IPS DF 4.7 (cell line): Measurements from ENCODE around the gene GPR18.

Source experiments
- DNase-seq: peaks from one replicate; pipeline ENCODE4 v3.0.0-alpha.2; 2013; ENCODE audit warnings: low spot score; ENCODE audit errors: extremely low read depth

GPR18 gene

DNA sequence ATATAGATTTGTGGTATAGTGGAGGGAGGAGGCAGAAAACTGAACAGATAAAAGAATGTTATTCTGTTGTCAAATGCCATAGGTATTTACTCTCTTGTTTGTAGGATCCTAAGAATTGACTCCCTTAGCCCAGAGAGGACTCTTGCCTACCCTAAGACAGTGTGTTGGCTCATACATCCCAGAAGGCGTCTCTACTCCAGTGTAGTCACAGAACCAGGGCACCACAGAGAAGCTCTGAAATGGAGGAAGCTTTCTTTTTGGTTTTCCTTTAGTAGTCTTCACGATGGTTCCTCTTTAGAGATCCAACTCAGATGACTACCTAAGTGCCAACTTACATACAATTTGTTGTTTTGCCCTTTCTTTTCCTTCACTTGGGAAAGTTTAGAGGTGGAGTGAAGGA, 35.0 kb upstream of the GPR18 start:
- no peak for DNase-seq

DNA sequence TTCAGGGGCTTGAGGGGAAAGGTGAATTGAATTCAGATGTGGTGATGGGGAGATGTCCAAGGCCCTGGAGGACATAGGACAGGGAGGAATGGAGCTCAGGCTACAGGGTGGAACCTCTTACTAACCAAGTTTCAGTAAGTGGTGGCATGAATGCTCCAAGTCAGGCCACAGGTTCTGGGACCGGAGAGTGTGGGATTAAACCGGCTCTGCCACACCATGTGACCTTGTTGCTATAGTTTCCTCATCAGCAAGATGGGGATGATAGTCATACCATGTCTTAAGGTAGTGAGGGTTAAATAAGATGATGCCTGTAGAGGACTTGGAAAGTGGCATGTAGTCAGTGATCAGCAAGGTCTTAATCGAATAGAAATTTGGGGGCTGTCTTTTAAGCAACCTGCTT, 32.7 kb upstream of the GPR18 start:
- no peak for DNase-seq

DNA sequence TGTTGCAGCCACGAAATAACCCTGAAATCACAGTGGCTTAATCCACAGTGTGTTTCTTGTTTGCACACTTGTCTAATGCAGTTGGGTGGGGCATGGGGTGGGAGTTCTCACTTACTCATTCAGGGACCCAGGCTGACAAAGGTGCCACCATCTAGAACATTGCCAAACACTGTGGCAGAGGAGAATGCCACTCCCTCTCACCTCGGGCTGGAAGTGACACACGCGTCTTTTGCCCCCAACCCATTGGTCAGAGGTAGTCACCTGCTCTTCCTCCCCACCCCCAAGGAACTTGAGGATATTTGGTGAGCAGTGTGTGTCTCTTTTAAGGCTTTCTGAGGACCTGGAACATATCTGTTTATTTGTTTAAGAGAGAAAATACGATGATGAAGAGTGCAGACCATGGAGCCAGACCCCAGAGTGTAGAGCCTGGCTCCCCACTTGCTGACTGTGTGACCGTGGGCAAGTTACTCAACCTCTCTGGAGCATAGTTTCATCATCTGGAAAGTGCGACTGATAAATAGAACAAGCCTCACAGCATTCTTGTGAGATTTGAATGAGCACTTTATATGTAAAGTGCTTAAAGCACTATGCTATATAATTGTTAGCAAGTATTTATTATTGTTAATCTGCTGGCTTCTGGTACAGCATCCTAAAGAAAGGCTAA, 31.6 kb upstream of the GPR18 start:
- DNase-seq, result no peak

DNA sequence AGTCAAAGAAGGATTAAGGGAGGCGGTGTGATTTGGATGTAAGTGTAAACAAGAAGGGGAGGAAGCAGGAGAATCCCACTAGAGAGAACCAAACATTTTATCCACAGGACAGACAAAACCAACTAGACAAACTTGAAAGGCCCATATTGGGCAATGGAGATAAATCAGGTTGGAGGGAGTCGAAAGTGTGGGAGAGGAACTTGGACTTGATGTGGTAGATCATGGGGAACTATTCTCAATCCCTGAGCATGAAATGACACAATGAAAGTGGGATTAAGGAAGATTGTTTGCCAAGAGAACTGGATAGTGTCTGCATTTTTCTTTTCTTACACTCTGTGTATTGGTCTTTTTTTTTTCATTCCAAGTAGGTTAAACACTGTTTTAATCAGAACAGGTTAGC, 31.1 kb upstream of the GPR18 start:
- no peak for DNase-seq

DNA sequence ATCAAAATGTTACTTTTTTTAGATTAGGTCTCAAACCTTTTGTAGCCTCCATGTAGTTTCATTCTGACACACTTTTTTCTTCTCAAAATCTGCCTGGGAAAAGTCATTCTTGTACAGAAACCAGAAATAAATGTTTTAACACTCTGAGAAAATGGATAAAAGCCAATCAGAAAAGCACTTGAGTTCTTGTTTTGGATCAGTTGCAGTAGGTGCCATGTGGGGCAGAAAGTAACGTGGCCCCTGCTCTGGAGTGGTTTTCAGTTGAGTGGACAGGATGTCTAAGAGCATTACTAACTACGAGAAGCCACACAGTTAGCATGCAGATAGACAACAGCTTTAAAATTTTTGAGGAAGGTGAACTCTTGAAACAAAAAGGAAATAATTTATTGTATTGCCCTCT, 29.9 kb upstream of the GPR18 start:
- no peak for DNase-seq

DNA sequence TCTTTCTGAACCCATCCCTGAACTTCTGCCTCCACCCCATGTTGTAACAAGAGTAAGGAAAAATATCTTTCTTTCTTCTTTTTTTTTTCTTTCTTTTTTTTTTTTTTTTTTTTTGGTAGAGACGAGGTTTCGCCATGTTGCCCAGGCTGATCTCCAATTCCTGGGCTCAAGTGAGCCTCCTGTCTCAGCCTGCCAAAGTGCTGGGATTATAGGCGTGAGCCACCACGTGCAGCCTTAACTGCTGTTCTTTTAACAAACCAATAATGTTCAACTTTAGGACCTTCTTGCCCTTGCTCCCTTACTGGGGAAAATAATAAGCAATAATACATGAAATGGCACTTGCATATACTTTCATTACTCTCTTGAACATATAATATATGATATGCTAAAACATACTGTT, 29.4 kb upstream of the GPR18 start:
- no peak for DNase-seq

DNA sequence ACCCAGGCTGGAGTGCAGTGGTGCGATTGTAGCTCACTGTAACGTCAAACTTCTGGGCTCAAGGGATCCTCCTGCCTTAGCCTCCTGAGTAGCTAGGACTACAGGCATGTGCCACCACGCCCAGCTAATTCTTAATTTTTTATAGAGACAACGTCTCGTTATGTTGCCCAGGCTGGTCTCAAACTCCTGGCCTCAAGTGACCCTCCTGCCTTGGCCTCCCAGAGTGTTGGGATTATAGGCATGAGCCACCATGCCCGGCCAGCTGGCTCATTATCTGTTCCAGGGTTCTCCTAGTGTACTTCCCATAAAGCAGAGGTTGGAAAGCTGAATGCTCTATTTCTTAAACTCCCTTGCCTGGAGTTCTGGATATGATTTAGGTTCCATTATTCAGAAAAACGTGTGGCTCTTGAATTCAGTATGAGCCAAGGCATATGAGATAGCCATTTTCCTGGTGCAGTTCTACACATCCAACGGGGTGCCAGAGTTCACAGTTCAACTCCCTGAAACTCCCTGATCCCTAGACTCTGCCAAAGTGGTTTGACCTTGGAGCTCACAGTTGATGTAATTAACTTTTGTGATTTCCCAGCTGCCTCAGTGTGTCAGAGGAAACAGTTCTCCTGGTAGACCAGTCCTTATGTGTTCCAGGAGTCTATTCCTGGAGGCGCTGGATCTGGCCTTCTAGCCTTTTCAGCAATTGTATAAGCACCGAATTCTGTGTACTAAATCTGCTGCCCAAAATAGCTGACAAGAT, 27.4 kb upstream of the GPR18 start:
- DNase-seq, result no peak

DNA sequence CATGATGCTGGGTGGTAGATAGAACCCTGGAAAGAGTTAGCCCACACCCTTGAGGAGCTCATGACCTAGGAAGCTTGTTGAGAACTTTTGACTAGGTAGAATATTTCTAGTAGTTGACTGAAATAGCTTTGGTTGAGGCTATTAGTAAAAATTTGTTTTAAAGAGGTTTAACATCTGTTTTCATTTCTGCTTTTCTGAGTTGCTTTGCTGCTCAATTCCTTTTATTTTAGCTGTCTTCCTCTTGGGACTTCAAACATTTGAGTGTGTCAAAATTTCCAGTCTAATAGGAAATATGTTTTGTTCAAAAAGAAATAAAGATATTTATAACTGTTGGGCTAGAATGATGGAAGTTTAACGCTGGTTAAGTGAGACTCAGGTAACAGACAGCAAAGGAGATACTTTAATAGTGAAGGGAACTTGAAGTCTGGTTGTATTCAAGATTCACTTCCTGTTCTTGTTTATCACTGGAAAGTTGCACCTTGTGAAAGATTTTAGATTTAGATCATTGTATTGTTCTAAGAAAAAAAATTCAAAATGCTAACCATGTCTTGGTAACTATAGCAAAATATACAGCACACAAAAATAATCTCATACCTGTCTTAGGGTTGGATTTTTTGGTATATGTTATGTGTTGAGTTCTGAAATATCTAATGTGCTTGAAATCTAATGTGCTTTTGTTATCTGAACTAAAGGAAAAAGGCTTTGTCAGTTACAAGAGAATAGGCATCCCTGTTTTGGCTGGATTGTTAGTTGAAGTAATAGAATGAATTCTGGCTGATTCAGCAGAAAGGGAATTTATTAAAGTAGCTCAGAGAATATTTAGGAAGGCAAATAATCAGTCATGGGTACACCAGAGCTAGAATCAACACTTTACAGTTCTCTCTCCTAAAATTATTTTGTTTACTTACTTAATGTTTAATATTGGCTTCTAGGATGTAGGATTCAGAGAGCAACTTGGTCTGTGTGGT, 24.4 kb upstream of the GPR18 start:
- DNase-seq, result no peak

DNA sequence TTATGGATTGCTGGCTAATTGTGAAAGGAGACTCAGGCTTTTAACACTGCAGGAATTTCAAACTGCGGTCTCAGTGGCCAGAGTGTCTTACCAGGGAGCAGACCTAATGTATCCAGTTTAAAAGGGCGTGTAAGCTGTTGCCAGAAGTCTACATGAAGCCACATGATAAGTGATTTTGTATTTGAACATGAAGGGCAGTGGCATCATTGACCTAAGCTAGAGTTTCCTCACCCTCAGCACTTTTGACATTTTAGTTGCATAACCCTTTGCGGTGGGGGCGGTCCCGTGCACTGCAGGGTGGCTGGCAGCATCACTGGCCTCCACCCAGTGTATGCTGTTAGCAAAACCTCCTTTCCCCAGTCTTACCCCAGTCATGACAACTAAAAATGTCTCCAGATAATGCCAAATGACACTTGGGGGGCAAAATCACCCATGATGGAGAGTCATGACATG, 23.7 kb upstream of the GPR18 start:
- no peak for DNase-seq

DNA sequence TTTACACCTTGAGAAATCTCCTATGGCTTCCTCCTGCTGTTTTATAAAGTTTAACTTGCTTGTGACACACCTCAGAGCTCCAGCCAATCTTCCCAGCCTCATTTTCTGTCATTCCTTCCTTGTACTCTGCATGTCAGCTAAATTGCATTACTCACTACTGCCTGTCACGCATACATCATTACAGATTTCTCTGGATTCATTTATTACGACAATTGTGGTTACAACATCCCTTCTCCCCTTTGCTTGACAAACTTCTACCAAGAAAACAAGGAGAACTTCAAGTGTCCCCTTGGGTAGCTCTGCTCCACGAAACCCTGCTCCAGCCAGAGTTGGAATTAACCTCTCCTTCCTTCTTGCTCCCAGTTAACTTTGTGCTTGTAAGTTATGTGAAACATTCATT, 22.0 kb upstream of the GPR18 start:
- no peak for DNase-seq

DNA sequence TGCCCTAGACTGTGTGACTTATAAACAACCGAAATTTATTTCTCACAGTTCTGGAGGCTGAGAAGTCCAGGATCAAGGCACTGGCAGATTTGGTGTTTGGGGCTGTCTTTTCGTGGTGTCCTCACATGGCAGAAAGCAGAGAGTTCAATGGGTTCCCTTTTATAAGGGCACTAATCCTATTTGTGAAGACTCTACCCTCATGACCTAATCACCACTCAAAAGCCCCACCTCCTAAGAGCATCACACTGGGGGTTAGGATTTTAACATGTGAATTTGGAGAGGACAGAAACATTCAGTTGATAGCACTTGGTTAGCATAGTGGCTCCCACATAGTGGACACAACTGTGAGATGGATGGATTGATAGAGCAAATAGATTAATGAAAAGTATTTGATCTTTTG, 21.5 kb upstream of the GPR18 start:
- no peak for DNase-seq

DNA sequence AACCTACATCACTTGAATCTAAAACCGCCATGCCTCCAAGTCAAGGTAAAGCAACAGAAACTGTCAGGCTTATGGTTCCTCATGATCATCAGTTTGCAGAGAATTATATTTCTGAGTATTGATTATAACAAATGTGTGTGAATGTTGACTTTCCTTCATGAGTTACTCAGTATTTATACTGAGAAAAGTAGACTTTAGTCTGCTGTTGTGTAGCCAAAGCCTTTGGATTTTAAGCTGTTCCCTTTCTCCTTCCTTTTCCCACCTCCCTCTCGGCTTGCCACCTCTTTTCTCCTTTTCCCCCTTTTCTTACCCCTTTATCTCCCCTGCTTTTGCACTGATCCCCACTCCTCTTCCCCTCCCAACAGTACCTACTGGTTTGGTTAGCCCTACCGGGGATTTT, 20.7 kb upstream of the GPR18 start:
- no peak for DNase-seq

DNA sequence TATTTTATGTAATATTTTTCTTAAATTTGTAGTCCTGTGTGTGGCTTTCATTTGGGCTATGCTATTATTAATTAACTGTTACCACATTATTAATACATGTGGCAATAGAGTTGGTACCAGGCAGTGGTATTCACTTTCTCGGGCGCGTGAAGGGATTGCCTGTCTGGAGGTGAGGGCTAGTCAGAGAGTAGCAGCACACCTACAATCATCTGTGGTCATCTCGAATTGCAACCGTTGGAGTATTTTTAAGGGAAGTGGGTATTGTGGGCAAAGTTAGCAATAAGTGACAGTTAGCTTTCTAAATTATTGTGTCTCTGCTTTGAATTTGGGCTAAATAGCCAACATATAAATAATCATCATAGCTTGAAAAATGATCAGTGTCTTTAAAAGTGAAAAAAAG, 20.0 kb upstream of the GPR18 start:
- no peak for DNase-seq

DNA sequence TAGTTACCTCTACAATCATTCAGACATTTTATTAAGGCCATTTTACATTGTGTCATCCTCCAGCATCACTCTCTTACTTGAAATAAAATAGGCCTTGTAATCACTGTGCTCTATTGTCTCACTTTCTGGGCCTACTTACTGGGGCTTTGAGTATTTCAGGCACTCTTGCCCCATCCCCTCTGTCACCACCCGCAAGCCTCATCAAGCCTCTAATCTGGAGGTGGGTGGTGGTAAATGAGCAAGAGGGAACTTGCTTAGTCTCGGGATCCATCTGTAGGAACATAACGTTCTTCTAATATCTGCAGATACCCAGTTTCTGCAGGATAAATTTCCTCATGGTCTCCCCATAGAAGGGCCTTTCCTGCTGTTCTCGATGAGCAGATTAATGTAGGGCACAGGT, 19.4 kb upstream of the GPR18 start:
- no peak for DNase-seq

DNA sequence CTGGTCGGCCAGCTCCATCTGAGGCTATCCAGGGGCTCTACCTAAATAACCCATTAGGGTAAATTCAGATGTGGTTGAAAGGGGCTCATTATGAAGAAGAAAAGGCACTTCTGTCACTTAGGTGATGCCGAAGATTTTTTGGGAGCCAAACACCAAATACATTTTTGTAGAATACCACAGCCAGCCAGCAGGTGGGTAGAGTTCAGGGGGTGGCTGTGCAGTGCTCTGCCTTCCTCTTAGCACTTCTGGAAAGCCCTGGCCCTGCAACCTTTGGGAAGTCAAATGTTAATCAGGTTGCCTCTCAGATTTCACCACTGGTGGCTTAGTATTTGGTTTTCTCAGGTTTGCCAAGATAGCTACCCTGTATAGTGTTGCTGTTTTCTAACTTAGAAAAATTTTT, 18.5 kb upstream of the GPR18 start:
- no peak for DNase-seq

DNA sequence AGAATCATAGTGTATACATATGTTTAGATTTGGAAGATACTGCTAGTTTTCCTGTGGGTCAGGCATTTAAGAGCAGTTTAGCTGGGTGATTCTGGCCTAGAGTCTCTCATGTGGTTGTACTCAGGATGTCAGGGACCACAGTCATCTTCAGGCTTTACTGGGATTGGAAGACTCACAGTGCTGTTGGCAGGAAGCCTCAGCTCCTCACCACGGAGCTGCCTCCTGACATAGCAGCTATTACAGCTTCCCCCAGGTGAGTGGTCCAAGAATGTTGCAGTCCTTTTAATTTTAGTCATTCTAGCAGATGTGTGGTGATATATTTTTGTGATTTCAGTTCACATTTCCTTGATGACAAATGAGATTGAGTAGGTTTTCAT, 16.9 kb upstream of the GPR18 start:
- no peak for DNase-seq

DNA sequence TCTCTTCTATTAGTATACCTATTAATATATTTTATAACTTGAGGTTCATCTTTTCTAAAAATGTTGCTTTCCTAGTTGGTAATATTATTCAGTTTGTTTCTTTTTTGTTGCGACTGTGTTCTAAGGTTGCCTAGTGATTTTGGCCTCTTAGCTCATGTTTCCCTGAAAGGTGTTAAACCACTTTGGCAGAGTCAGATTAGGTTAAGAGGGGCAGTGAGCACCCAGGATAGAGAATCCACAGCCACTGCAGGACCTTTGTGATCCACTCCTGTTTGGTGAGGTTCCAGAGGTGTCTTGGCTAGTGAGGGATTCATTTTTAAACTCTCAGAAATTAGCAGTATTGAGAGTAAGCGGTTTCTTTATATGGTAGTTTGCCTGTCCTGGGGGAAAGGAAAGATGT, 14.9 kb upstream of the GPR18 start:
- DNase-seq, result no peak

DNA sequence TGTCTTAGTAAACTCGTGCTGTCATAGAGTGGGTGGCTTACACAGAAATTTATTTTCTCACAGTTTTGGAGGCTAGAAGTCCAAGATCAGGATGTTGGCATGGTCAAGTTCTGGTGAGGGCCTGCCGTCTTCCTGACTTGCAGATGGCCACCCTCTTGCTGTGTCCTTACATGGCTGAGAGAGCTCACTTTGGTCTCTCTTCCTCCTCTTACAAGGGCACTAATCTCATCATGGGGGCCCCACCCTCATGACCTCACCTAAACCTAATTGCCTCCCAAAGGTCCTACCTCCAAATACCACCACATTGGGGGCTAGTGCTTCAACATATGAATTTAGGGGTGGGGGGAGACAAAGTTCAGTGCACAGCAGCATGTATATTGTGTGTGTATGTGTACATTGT, 14.3 kb upstream of the GPR18 start:
- DNase-seq, result no peak

DNA sequence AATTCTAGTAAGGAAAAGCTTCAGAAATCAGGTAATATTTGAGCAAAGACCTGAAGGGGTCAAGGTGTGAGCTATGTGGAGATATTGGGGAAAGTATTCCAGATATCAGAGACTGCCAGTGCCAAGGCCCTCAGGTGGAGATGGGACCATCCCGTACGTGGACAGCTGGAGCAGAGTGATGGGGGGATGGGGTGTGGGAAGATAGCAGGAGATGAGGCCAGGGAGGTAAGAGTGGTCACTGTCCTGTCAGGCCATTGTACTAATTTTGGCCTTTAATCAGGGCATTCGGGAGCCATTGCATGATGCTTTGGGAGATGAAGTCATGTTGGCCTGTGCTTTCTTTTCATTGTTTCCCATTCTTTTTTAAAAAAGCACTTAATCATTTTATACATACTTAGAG, 13.1 kb upstream of the GPR18 start:
- DNase-seq, result no peak

DNA sequence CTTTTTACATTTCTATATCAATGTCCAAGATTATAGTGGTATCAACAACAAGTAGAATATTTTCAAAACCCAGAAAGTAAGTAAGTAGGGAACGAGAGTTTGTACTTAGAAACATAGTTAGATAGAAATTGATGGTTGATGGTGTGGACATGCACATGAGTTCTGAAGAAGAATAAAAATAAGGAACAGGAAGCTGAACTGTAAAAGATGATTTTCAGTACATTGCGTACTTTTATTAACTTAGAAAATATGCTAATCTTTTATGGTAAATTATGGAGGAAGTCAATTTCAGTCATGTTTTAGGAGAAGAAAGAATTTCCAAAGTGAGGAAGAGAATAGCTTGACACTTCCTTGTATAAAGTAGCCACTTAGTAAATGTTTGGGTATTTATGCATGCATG, 12.3 kb upstream of the GPR18 start:
- DNase-seq, result no peak

DNA sequence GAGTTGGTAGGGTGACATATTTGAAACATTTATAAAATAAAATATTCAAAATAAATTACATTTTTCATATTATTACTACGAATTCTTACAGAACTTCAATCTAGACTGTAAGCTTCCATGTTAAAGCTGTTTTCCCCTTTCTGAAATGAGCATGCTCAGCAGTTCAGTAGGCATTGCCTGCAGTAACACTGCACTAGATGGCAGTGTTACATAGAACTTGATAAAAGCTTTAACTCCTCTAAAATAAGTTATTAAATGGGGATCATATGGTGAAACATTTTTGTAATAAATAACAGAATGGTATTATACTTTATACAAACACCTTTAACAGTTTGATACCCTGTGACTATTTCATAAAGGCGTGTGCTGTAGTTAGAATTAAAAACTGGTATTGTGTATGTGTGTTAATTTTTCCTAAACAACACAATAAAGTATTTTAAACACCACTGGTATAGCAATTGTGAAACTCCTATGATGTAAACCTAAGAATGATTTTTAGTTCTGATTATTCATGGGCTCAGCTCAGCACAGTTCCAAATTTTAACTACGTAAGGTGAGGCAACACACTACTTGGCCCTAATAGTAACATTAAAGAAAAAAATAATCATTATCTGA, 11.6 kb upstream of the GPR18 start:
- no peak for DNase-seq

DNA sequence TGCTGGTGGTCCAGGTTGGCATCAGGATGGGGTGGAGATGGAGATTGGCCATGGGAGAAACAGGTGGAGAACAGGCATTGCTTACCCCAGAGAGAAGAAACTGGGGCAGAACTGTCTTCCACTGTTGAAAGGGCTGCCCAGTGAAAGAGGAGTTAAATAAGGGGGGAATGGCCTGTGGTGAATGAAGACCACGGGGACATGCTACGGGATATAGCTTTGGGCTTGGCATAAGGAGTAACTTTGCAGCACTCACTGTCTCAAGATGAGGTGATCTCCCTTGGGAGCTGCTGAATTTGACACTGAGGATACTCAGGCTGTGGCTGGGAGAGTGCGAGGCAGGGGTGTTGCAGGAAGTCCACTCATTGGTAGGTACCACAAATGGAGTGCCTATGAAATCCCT, 10.6 kb upstream of the GPR18 start:
- no peak for DNase-seq
